ENCODE data around the gene SAMD9.
A peak's percentile ranks its signal among the peaks of the same experiment; 100 is the strongest.
"Not testable (repeated sequence)": the region's sequence is repeated elsewhere in the genome, so short reads cannot be mapped to it uniquely, and the experiment has no call there.

SAMD9 gene

DNA sequence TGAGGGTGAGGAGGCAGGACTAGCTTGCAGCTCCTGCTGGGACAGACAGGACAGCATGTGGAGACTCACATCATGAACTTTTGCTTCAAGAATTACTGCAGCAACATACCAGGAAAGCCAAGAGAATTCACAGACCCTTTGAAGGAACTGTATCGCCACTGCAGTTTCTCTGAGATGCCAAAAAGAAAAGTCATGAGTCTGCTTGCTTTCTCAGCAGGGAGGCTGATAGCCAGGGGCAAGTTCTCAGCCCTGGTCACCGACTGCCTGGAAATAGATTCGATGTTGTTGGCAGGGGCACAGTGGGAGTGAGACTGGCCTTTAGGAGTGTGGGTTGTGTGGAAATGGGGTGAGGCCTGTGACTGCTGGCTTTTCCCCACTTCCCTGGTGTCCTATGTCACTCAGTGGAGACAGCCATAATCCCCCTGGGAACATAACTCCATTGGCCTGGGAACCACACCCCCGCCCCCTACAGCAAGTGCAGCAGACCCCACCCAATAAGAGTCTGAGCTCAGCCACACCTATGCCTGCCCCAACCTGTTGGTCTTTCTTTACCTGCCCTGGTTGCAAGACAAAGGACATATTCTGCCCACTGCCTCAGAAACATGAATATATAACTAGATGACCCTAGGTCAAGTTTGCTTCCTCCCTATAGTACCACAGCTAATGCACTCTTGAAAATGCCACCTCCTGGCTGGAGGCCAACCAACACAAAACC is 1.6 kb upstream of the SAMD9 start:
- DNase-seq, result no peak

DNA sequence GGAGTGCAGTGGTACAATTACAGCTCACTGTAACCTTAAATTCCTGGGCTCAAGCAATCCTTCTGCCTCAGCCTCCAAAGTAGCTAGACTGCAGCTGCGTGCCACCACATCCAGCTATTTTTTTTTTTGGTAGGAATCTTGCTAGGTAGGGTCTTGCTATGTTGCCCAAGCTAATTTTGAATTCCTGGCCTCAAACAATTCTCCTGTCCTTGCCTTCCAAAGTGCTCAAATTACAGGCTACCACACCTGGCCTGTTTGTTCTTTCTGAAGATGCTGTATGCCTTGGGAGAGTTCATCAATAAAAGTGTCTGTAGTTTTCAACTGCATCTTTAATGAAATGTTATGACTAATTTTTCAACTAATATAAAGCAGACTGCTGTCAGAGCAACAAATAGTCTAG is 452 bp downstream of the SAMD9 start:
- DNase-seq, result no peak

DNA sequence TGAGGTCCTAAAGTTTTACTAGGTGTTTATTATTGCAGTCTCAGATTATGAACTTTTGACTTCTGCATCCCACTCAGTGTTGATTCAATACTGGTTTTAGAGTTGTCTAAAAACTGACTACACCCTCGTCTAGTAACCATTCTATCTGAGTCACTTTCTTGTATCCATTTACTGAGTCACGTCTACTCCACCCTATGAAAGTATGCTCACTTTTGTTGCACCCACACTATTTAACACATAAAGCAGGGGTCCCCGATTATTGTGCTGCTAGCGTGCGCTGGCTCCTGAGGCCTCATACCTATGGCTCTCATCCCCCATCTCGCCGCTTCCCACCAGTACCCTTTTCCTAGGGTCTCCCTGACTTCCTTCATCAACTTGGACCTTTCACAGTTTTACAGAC is 2.0 kb downstream of the SAMD9 start:
- DNase-seq, result no peak

DNA sequence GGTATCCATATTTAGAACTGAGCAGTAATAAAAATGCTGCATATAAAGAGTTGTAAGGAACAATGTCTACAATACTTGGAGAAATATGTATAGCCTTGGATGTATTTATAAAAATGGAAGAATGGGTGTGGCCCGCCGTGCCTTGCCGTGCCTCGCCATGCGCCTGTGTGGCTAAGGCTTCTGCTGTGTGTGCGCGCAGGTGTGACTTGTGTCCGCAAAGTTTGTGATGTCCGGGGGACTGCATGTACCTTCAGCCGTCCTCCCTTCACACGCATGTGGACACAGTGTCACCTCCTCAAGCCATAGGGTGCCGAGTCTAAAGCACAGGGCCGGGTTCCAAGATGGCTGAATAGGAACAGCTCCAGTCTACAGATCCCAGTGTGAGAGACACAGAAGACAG is 9.8 kb downstream of the SAMD9 start:
- DNase-seq, result no peak

DNA sequence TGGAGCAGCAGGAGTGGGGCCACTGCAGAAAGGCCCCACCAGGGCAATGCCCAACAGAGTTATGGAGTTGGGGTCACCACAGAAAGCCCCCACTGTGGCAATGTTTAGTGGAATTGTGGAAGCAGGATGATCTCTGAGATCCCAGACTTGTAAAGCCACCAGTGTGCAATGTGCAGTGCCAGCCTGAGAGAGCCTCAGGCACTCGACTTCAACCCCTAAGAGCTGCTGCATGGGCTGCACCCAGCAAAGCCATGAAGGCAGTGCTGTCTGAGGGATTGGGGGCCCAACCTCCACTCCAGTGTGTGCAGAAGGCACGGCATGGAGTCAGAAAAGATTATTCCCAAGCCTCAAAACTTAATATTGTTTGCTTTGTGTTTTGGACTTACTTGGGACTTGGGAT is 20.4 kb downstream of the SAMD9 start:
- no peak for DNase-seq

DNA sequence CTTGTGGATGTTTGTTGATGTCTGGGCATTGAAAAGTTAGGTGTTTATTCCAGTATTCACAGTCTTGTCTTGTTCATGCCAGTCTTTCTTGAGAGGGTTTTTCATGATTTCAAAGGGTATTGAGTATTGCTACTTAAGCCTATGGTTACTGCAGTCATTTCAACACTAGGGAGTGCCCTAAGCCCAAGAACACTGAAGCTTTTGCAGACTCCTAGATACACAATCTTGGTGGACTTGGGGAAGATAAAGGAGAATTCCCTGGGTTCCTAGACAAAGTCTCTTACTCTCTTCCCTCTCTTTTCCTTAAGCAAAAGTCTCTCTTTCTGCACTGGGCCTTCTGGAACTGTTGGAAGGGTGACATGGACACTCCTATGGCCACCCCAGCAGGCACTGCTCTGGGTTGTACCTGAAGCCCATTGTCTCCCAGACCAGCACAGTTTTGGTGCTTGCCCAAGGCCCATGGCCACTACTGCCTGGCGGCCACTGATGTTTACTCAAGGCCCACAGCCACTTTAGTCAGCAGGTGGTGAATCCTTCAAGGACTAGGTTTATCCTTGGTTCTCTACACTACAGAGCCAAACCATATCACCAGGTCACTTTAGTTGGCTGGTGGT is 24.9 kb downstream of the SAMD9 start:
- no peak for DNase-seq

DNA sequence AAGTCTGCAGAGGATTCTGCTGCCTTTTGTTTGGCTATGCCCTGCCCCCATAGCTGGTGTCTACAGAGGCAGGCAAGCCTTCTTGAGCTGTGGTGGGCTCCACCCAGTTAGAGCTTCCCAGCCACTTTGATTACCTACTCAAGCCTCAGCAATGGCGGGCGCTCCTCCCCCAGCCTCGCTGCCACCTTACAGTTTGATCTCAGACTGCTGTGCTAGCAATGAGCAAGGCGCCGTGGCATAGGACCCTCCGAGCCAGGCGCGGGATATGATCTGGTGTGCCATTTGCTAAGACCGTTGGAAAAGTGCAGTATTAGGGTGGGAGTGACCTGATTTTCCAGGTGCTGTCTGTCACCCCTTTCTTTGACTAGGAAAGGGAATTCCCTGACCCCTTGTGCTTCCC is 44.4 kb downstream of the SAMD9 start:
- not testable (repeated sequence) for DNase-seq

DNA sequence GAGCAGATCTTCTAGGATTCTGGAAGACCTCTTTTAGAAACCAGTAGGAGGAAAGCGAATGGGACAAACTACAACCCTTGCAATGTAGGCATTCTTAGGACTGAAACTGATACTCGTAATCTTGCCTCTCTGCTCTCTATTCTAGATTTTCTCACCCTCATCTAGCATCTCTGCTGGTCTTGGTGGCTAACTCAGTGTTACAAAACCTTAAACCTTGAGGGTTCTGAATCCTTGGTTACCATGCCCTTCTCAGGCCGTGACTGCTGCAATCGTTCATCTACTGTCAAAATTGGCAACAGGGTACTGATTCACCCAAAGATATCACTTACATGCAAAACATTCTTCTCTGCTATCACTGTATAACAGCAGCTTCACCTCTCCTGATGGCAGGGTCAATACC is 55.2 kb downstream of the SAMD9 start:
- no peak for DNase-seq

DNA sequence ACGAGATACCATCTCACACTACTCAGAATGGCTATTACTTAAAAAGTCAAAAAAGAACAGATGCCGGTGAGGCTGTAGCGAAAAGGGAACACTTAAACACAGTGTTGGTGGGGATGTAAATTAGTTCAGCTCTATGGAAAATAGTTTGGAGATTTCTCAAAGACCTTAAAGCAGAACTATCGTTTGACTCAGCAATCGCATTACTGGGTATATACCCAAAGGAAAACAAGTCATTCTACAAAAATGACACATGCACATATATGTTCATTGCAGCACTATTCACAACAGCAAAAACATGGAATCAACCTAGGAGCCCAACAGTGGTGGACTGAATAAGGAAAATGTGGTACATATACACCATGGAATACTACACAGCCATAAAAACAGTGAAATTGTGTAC is 56.9 kb downstream of the SAMD9 start:
- DNase-seq, result no peak

DNA sequence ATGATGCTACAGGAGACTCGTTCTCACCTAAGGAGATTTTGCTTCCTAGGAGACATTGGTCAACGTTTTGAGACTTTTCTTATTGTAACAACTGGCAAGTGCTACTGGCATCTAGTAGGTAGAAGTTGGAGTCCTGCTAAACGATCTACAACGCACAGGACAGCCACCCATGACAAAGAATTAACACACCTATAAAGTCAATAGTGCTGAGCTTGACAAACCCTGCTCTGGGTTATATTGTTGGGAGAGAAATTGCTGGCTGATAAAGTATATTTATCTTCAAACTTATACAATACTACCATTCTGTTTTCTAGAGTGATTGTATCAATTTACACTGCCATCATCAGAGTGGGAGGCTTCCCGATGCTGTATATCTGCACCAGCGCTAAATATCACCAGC is 57.8 kb downstream of the SAMD9 start:
- DNase-seq, result no peak

DNA sequence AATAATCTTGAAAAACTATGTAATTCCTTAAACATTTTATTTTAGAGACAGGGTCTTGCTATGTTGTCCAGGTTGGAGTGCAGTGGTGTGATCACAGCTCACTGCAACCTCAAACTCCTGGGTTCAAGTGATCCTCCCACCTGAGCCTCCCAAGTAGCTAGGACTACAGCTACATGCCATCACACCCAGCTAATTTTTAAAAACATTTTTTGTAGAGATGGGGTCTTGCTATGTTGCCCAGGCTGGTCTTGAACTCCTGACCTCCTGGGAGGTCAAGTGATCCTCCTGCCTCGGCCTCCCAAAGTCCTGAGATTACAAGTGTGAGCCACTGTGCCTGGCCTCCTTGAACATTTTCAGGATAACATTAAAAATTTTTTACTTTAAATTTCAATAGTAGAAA is 61.2 kb downstream of the SAMD9 start:
- DNase-seq, result not testable (repeated sequence)

DNA sequence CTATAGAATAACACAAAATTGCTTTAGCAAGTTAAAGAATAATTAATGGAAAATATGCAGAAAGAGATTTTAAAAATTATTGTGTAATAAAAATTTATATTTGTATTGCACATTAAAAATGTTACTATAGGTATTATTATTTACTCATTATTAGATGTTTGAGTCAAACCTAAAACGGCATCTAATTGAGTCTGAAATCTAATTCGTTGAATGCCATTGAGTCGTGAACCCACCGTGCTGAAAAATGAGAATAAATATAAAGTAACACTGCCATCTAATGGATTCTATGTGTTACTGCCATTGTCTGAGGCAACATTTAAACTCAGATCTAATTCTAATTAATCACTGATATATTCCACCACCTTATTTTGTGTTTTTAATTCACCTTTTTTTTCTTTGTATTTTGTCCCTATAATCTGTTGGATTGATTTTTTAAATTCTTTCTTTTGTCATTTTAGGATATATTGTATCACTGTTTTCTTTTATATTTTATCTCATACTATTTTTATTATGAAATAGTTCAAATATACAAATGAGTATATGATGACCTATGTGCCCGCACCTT is 62.2 kb downstream of the SAMD9 start:
- DNase-seq, result peak; percentile 48

DNA sequence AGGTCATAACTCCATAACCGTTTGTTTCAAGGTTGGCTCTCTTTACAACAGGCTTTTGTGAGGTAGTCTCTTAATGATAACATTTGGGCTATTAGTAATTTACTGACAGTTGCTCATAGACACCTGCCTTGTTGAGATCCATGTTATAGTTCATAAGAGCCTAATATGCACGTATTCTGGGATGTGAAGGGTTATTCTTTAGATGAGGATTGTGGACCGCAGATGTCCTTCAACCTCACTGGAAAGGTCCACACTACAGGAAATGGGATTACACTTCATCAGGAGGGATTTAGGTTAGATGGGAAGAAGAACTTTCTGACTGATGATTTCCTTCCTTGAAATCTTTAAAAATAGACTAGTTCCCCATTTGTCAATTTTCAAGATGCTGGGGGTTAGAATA is 62.8 kb downstream of the SAMD9 start:
- no peak for DNase-seq

DNA sequence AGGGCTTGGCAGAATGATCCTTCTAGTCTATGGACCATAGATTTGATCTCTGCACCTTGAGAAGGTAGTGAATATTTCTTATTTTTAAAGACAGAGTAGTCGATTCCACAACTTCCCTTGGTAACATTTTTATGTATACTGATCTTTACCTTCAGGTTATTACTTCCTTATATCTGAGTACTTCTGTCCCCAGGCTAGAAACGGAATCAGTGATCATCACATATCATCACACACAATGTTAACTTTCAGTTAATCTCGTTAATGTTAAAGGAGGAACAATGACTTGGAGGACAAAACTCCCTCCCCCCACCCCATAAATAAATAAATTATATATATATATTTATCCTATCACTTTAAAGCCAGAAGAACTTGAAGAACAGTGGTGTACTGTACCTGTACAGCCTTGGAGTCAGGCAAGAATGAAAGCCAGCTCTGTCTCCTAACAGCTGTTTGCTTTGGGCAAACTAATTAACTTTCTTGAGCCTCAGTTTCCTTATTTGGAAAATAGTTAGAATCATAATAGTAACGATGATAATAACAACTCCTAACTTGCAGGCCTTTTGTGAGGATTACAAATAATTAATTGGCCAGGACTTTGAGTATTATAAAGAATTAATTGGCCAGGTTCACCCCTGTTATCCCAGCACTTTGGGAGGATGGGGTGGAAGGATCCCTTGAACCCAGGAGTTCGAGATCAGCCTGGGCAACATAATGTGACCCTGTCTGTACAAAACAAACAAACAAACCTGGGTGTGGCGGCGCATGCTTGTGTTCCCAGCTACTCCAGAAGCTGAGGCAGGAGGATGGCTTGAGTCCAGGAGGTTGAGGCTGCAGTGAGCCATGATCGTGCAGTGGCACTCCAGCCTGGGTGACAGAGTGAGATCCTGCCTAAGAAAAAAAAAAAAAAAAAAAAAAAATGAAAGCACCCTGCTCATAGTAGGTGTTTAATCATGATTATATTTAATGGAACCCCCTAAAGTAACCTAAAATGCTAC is 63.5 kb downstream of the SAMD9 start:
- DNase-seq, result no peak

DNA sequence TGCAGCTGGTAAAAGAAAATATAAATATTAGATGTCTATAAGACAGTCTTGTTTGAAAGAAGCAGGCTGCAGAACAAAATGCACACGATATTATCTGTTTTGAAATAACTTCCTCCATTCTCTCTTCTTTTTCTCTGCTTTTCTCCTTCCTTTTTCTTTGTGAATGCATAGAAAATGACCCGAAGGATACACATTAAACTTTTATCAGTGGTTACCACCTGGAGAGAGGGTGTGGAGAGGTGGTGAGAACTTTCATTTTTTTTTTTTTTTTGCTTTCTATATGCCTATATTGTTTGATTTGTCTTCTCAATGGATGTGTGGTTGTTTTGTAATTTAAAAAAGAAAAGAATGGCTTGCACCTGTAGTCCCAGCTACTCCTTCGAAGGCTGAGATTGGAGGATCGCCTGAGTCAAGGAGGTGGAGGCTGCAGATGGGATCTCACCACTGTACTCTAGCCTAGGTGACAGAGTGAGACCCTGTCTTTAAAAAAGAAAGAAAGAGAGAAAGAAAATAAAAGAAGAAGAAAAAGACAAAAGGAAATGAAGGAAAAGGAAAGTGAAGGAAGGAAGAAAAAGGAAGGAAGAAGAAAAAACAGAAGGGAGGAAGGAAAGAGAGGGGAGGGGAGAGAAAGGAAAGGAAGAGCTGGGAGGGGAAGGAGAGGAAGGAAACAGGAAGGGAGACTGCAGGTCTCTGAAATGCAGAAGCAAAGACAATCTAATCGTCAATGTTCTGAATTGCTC is 64.4 kb downstream of the SAMD9 start:
- no peak for DNase-seq

DNA sequence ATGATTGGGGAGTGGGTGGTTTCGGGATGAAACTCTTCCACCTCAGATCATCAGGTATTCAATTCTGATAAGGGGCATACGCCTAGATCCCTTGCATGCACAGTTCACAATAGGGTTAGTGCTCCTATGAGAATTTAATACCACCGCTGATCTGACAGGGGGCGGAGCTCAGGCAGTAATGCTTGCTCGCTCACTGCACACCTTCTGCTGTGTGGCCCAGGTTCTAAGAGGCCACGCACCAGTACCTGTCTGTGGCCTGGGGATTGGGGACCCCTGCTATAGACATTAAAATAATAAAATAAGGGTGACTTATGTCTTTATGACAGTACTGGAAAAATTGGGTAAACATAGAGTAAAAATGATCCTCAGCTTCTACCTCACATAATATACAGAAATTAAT is 66.1 kb downstream of the SAMD9 start:
- no peak for DNase-seq
